Heart right ventricle (tissue), 16 donors: ENCODE results near the gene ATP2B2. TPM values are rescaled to one million over a fixed set of nuclear protein-coding genes. Genes with fewer than 3 reads are reported as not detected.

Experiments
- ATAC-seq, 8 donors: fragments of 200-7000 bp; cut with Tn5 transposase; one replicate each; pipeline ENCODE4 v1.9.1; 2020; ENCODE audit warnings: mild to moderate bottlenecking in 8 of 8, moderate library complexity in 8 of 8, moderate number of reproducible peaks in 1 of 8
- DNase-seq, 2 donors: peaks; one replicate each; pipeline ENCODE4 v3.0.0-alpha.2; 2020
- H3K27ac ChIP-seq, 10 donors: fragments of 200-600 bp; sonication (generic) in 2 of 10; one replicate each; pipeline versions ENCODE4 v1.5.0 to v1.8.0; 2020 to 2022; ENCODE audit warnings: mild to moderate bottlenecking in 3 of 10
- H3K27me3 ChIP-seq, 7 donors: fragments of 200-600 bp; one replicate each; pipeline ENCODE4 v1.8.0; 2021 to 2022; ENCODE audit warnings: mild to moderate bottlenecking in 2 of 7
- H3K36me3 ChIP-seq, 9 donors: fragments of 200-600 bp; sonication (generic) in 1 of 9; one replicate each; pipeline versions ENCODE4 v1.5.0 to v1.8.0; 2020 to 2022; ENCODE audit warnings: mild to moderate bottlenecking in 2 of 9
- H3K4me1 ChIP-seq, 9 donors: fragments of 200-600 bp; sonication (generic) in 1 of 9; one replicate each; pipeline versions ENCODE4 v1.5.0 to v1.8.0; 2020 to 2022; ENCODE audit warnings: mild to moderate bottlenecking in 4 of 9
- H3K4me3 ChIP-seq, 10 donors: fragments of 200-600 bp; sonication (generic) in 2 of 10; one replicate each; pipeline versions ENCODE4 v1.5.0 to v1.8.0; 2020 to 2022; ENCODE audit warnings: mild to moderate bottlenecking in 7 of 10, moderate library complexity in 2 of 10
- H3K9me3 ChIP-seq, 11 donors: fragments of 200-600 bp in 10 of 11; sonication (generic) in 2 of 11; one replicate each; pipeline versions ENCODE4 v1.5.0 to v1.8.0; 2013 to 2022; ENCODE audit warnings: mild to moderate bottlenecking in 2 of 11, control low read depth in 1 of 11, moderate library complexity in 1 of 11
- WGBS, 2 donors: extraction: QIAGEN DNeasy Blood & Tissue Kit; methylation state at CpG; one replicate each; pipeline ENCODE4 v1.1.7; 2013; ENCODE audit warnings: inconsistent platforms in 1 of 2; 5-methylcytosine and 5-hydroxymethylcytosine counted together
- intact Hi-C, 10 donors: fragments of 100-400 bp; cut with DNase I; formaldehyde crosslinking; loops; one replicate each; pipeline versions ENCODE4 v1.11.1 to v1.14.2; 2022
- polyA plus RNA-seq, 2 donors: library from polyadenylated mRNA; stranded (reverse); fragments of 200-250 nt; gene quantifications; one replicate each; pipeline ENCODE4 v1.2.3, GENCODE V29; 2013
- total RNA-seq, 10 donors: library from RNA; stranded (reverse); fragmentation: NEBNext Ultra II Directional in 3 of 10; extraction: Animal tissue kit (Norgen Biotek cat#: 25700) in 3 of 10; gene quantifications; one replicate each; pipeline versions ENCODE4 v1.2.1 to v1.2.4, GENCODE V29; 2021 to 2023
- TF ChIP-seq, protein P1 (sequence below), 9 donors: fragments of 200-600 bp; sonication (generic) in 2 of 9; IDR thresholded peaks; one replicate each; pipeline versions ENCODE4 v1.5.0 to v1.8.0; 2021 to 2022; ENCODE audit warnings: antibody characterized with exemption in 9 of 9, mild to moderate bottlenecking in 5 of 9, moderate library complexity in 1 of 9
- donor health status: Arrhythmogenic right ventricular cardiomyopathy.
- donor health status: ischemic (EF 13 %, LVEDD 7.1; RV severe dilation, severe dysfunction).
- donor health status: healthy with polysubstance abuse.
- donor health status: DM: no; HTN: yes; CAD: no.
- donor health status: DM: no; HTN: no; CAD: no.
- donor health status: ischemic (EF 25% LVEDD 6.9; RV normal size, moderate dysfunction).
- donor health status: ischemic (EF 25% LVEDD 5.7; RV mildly dilated, moderate dysfunction).
- donor health status: healthy.
- donor health status: DM: yes; HTN: yes; CAD: no.
- donor health status: Ischemic cardiomyopathy.
- donor health status: ischemic (EF 35%, LVEDD 5.7; RV mildly dilated, moderate dysfunction).
- donor health status: nonischemic (EF 11% LVEDD 7.7; RV severe dilation, severe dysfunction).
- donor health status: DM: yes; HTN: yes; CAD: no.
- donor health status: PGD.
- donor health status: ischemic (EF 29% LVEDD 5.4; RV normal size, mild dysfunction).
- donor health status: nonischemic (EF 23%, LVEDD 6.1; RV moderate dilation, normal function).

ATP2B2 gene
- total and polyA plus RNA-seq, 12 donors: under 0.01 to 0.30 (median 0.11) TPM; not detected in 4

DNA sequence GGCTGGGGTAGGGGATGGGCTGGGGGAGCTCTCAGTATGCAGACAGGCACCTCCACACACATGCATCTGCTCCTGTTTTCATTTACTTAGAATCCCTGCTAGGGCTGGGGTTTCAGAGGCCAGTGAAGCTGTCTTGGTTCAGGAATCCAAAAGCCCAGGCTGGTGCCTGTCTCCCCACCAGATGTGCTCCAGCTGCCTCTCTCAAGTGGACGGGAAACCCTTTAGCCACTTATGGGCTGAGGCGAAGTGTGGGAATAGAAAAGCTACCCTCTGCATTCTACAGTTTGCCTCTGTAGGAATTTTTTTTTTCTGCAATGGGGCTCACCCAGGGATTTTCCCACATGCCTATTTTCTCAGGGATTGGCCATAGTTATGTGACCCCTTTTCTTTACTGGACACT lies 72.5 kb downstream of the ATP2B2 start:
- TF ChIP-seq, protein P1, sequence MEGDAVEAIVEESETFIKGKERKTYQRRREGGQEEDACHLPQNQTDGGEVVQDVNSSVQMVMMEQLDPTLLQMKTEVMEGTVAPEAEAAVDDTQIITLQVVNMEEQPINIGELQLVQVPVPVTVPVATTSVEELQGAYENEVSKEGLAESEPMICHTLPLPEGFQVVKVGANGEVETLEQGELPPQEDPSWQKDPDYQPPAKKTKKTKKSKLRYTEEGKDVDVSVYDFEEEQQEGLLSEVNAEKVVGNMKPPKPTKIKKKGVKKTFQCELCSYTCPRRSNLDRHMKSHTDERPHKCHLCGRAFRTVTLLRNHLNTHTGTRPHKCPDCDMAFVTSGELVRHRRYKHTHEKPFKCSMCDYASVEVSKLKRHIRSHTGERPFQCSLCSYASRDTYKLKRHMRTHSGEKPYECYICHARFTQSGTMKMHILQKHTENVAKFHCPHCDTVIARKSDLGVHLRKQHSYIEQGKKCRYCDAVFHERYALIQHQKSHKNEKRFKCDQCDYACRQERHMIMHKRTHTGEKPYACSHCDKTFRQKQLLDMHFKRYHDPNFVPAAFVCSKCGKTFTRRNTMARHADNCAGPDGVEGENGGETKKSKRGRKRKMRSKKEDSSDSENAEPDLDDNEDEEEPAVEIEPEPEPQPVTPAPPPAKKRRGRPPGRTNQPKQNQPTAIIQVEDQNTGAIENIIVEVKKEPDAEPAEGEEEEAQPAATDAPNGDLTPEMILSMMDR (IDR thresholded peaks at IDR 0.05): no peak
- no peak overlapping the region for H3K4me3 ChIP-seq
- H3K27ac ChIP-seq: no peak overlapping the region
- peaks cover 0 to 7% (median 0%) of the 10 kb centered on the region in 9 donors for H3K4me1 ChIP-seq
- ATAC-seq (no peak), DNase-seq (no peak)
- intact Hi-C loops: no loop called here
- WGBS, 2 donors: 59 to 75% methylated on average over 2 of the region's 2 CpGs
- H3K36me3 ChIP-seq: no peaks in the 10 kb centered on the region
- H3K9me3 ChIP-seq: no peaks in the 10 kb centered on the region
- H3K27me3 ChIP-seq: peaks cover 0 to 5% (median 0%) of the 10 kb centered on the region in 7 donors

DNA sequence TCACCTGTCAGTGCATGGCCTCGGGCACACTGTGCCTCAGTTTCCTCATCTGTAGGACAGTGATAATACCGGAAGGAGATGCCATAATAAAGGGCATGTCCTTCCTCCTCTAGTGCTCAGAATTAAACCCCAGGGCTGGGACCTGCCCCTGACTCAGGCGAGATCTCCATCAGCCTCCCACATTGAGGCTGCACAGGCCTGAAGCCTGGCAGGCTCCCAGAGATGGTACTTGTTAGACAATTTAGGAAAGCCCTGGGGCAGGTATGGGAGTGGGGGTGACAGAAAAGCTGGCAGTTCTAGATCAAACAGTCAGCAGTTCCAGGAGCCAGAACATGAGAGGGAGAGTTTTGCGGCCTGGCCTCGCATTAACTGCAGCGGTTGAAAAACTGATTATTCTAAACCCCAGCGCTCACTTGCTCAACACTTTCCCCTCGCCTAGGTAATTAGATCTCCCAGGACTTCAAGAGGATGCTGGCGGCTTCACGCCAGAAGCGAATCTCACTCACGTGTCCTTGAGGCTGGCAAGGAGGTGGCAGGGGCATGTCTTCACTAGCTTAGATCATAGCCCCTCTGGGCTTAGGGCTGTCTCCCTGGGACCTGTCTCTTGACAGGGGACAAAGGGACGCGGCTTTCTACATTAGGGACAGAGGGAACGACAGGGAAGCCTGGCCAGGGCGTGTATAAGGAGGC lies 73.1 kb downstream of the ATP2B2 start:
- ATAC-seq (no peak), DNase-seq (no peak)
- Histone ChIP-seq H3K27me3 (peaks cover 0 to 7% (median 0%) of the 10 kb centered on the region in 7 donors), H3K9me3 (no peaks in the 10 kb centered on the region), H3K4me3 (no peak overlapping the region), H3K36me3 (no peaks in the 10 kb centered on the region), H3K27ac (no peak overlapping the region), H3K4me1 (peaks cover 0 to 7% (median 0%) of the 10 kb centered on the region in 9 donors)
- WGBS, 2 donors: 80 to 85% methylated on average over 16 of the region's 16 CpGs
- TF ChIP-seq, protein P1 (IDR thresholded peaks at IDR 0.05): no peak
- intact Hi-C loops: no loop called here

DNA sequence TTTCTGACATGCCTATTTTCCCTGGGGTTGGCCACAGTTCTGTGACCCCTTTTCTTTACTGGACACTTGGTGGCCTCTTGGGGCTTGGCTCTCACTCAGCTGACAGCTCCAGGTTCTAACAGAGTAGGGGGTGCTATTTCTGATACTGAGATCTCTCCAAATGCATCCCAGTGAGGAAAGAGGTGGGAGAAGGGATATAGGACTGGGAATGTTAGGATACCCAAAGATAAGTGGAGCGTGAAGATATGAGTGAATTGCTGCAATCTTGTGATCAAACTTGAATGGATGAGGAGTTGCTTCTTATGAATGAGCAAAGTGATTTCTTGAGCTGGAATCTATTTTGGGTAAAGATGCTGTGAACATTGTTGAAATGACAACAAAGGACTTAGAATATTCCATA lies 74.6 kb downstream of the ATP2B2 start:
- DNase-seq (no peak), ATAC-seq (no peak)
- H3K4me1 ChIP-seq: no peaks in the 10 kb centered on the region
- 85 to 96% methylated on average over 1 of the region's 1 CpG for WGBS, 2 donors
- no peak overlapping the region for H3K27ac ChIP-seq
- intact Hi-C loops: no loop called here
- no peaks in the 10 kb centered on the region for H3K36me3 ChIP-seq
- H3K4me3 ChIP-seq: no peak overlapping the region
- peaks cover 0 to 7% (median 0%) of the 10 kb centered on the region in 7 donors for H3K27me3 ChIP-seq
- no peaks in the 10 kb centered on the region for H3K9me3 ChIP-seq
- TF ChIP-seq, protein P1 (IDR thresholded peaks at IDR 0.05): no peak

DNA sequence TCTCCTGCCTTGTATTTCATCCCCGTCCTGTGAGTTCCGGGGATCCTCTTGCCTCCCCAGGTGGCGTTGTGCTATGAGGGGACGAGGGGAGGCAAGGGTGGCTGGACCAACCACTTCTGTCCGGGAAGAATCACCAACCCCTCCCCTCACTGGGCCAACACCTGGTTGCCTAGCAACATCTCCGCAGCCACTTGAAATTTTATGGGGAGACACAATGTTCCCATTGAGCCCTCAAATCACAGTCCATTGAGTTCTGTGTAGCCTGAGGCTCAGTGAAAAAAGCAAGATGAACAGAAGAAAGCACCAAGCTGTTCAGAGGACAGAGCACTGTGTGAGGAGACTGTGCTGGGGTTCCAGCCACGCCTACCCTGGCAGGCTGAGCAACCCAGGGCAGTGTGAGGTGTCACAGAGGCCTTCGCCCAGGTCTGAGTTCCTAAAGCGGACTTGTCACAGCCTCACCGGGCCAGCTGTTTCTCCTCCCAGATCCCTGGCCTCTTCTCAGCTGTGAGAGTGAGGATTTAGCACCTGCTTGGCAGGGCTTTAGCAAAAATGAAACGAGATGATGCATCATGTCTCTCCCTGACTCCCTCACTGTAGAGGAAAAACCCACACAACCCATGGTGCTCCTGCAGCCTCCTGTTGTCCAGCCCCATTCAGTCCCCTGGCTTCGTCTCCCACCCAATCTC lies 76.8 kb downstream of the ATP2B2 start:
- Histone ChIP-seq H3K27ac (no peak overlapping the region), H3K4me1 (no peaks in the 10 kb centered on the region), H3K4me3 (no peak overlapping the region), H3K27me3 (peaks cover 0 to 7% (median 0%) of the 10 kb centered on the region in 7 donors), H3K9me3 (no peaks in the 10 kb centered on the region), H3K36me3 (no peaks in the 10 kb centered on the region)
- TF ChIP-seq, protein P1 (IDR thresholded peaks at IDR 0.05): no peak
- ATAC-seq (no peak), DNase-seq (no peak)
- intact Hi-C loops: no loop called here
- WGBS, 2 donors: 71 to 72% methylated on average over 12 of the region's 12 CpGs
